Activated T-cell treated with anti-CD3 and anti-CD28 coated beads, Interleukin-2, amount 50 U/mL, for 48 hours (primary cell): ENCODE results near the gene DNAJC13.

Source experiments
- DNase-seq, 2 experiments: peaks; one replicate each; pipeline ENCODE4 v3.0.0-alpha.2; 2020

The DNAJC13 gene

DNA sequence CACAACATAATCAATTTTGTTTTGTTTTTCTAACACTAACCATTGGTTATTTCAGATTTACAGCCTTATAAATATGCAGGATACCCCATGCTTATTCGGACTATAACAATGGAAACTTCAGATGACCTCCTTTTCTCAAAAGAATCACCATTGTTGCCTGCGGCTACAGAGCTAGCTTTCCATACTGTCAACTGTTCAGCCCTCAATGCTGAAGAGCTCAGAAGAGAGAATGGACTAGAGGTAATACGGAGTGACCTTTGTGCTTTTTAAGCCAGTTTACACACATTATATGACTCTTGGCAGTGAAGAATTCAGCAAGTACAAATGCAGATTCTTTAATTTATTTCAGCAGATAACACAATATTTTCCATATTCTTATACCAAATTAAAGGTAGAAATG, 81.8 kb downstream of the DNAJC13 start:
- no peak for DNase-seq

- no peak for DNase-seq
Observed at GRCh38 chr3:132503559-132503958, 86.3 kb downstream of the DNAJC13 start.

DNA sequence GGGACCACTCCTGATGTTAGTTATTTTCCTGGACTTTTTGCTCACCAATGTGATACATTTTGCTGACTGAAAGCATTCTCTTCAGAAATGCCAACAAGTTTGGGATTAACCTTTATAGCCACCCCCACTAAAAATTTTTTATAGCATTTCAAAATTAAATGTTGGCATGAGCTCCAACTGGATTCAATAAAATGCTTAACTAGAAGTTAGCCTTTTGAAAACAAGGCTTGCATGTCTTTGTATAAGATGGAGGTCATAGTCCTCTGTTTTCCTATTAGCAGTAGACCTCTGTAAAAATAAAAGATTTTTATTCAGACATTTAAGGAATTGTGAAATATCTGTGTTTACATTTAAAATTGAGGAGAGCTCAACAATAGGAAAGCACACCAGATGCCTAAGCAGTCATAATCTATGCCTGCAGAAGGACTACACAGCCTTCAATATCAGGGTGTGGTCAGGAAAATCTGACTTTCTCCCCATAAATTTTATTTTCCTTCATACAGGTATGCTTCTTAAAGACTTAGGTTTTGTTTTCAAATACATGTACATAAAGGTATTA, 87.2 kb downstream of the DNAJC13 start:
- no peak for DNase-seq

- DNase-seq: no peak
Observed at GRCh38 chr3:132507657-132508056, 90.4 kb downstream of the DNAJC13 start.

DNA sequence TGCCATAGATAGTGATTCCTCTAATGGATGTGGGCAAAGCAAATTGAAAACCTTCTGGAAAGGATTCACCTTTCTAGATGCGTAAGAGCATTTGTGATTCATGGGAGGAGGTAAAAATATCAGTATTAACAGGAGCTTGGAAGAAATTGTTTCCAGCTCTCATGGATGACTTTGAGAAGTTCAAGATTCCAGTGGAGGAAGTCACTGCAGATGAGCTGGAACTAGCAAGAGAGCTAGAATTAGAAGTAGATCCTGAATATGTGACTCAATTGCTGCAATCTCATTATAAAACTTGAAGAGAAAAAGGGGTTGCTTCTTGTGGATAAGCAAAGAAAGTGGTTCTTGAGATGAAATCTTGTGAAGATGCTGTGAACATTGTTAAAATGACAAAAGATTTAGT, 91.8 kb downstream of the DNAJC13 start:
- no peak for DNase-seq

GRCh38 chr3:132509506-132509905, 92.2 kb downstream of the DNAJC13 start:
- no peak for DNase-seq

GRCh38 chr3:132513057-132513456, 95.8 kb downstream of the DNAJC13 start:
- no peak for DNase-seq

- DNase-seq: no peak
Observed at GRCh38 chr3:132517311-132517710, 100.0 kb downstream of the DNAJC13 start.

DNA sequence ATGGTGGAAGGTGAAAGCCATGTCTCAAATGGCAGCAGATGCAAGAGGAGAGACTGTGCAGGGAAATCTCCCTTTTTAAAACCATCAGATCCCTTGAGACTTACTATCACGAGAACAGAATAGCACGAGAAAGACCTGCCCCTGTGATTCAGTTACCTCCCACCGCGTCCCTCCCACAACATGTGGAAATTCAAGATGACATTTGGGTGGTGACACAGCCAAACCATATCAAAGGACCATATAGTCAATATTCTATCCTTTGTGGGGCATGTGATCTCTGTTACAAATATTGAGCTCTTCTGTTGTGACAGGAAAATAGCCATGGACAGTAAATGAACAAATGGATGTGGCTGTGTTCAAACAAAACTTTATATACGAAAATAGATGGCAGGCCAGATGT, 102.6 kb downstream of the DNAJC13 start:
- peak in 1 of 2 experiments; percentile 36 for DNase-seq

- no peak for DNase-seq
Observed at GRCh38 chr3:132521901-132522300, 104.6 kb downstream of the DNAJC13 start.

DNA sequence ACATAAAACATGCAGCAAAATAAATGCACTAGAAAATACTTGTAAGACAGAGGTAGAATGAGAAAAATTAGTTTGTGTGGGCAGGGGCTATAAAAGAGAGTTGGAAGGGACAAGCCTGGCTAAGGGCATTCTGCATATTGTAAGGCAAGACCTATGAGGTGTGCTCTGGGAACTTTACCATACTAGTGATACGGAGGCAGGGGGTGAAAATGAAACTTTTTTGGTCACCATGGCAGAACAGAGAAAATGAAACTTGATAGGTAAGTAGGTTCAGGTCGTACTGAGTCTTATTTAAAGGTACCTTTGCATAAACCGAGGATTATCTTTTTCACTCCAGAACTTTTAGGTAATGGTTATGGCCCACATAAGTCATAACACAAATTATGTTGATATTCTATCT, 105.1 kb downstream of the DNAJC13 start:
- DNase-seq: no peak

DNA sequence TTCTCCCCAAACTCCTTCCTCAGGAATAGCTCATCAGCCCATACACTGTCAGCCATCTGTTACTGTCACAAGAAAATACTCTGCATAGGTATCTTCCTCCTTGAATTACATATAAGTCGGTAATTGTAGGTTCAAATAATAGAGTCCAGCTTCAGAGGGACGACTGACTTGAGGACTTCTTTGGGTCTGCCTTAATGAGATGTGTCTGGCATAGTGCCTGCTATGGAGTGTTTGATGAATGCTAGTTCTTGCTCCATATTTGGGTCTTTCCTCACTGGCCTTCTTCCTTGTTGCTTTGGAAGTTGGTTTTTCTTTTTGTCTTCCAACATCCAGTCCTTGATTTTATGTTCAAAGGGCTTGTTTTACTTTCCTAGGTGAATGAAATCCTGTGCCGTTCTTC, 113.3 kb downstream of the DNAJC13 start:
- no peak for DNase-seq

GRCh38 chr3:132535575-132536441, 118.5 kb downstream of the DNAJC13 start:
- peak; percentile 60 to 65 for DNase-seq

DNA sequence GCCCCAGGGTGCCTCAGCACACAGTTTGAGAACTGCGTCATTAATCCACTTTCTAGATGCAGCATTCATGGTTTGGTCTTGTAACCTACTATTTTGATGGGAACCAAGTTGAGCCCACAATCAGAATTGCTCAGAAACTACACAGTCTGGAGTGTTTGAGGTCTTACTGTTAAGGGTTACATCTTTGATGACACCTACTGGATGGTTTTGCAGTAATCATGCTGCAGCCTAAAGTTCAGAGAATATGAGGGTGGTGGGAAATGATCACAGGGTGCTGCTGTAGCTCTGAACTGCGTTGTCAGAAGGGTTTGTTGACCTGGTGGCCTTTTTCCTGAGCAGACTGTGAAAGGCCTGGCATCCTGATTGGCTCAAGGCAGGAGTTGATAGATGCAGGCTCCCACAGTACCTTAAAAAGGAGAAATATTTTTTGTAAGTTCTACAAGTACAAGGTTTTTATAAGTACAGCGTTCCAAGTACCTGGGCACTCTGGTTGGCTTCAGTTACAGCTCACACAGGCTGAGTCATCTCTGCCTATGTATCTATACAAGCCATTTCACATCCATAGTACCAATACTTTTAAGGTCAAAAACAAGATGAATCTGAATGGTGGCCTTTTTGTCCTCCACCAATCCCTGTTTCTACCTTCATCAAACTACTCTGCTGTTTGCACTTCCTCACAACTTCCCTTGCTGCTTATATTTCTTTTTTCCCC, 119.3 kb downstream of the DNAJC13 start:
- DNase-seq: no peak

GRCh38 chr3:132537297-132537696, 120.0 kb downstream of the DNAJC13 start:
- no peak for DNase-seq

DNA sequence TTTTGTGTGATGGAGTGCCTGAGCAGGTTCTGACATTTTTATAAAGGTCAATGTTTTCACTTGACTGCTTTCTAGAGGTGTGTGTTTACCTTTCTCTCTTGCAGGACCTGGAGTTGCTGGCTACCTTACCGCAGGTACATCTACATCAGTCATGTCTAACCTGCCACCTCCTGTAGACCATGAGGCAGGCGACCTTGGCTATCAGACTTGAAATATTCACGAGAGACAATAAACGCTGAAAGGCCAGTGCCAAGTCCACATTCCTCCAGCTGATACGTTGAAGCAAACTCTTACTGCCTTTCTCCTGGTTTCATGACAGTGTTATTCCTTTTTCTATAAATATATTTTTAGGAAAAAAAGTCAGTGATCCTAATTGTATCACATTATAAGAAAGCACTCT, 120.8 kb downstream of the DNAJC13 start:
- no peak for DNase-seq

- no peak for DNase-seq
Observed at GRCh38 chr3:132539681-132540080, 122.4 kb downstream of the DNAJC13 start.

GRCh38 chr3:132542577-132542976, 125.3 kb downstream of the DNAJC13 start:
- no peak for DNase-seq

- no peak for DNase-seq
Observed at GRCh38 chr3:132543011-132543739, 125.9 kb downstream of the DNAJC13 start.

DNA sequence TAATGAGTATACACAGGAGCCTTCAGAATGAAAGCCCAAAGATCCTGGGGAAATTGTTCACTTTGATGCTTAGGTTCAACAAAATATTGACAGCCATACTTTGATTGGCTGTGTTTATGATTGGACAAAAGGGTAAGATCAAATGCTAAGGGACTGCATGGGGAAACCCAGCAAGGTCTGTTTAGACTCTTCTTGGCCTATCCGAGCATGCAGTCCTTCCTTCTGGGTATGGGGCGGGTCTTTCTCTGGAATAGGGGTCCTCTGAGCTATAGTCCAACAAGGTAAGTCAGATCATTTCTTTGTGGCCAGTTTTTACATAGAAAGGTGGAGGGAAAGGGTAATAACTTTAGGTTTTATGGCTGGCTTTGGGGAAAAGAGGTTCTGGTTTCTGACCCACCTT, 126.8 kb downstream of the DNAJC13 start:
- no peak for DNase-seq

DNA sequence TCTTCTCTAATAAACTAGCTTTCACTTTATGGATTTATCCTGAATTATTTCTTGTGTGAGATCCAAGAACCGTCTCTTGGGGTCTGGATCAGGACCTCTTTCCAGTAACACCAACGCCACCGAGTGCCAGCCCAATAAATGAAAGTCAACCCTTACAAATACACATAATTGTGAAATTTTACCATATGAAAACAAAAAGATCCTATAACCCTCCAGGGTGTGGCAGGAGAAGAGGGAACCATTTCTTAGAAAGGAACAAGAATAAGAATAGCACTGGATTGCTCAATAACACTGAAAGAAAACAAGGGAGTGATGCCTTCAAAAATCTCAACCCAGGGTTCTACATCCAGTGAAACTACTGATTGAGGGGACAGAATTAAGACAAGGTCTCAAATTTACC, 128.2 kb downstream of the DNAJC13 start:
- DNase-seq: no peak

GRCh38 chr3:132549169-132549568, 131.9 kb downstream of the DNAJC13 start:
- DNase-seq: no peak

- DNase-seq: peak; percentile 38 to 42
Observed at GRCh38 chr3:132549890-132550578, 132.7 kb downstream of the DNAJC13 start.
